Neuronal stem cell (in vitro differentiated cells): ENCODE data around the gene TNFAIP8.

Experiments used
- DNase-seq: peaks from one replicate; pipeline ENCODE4 v3.0.0-alpha.2; 2013; ENCODE audit warnings: low spot score
- H2AFZ ChIP-seq: one replicate; pipeline ENCODE4 v1.6.1; 2013; ENCODE audit warnings: mild to moderate bottlenecking, low read length, inconsistent platforms
- H2AK5ac ChIP-seq: 2 replicates; pipeline ENCODE4 v1.6.1; 2013; ENCODE audit warnings: low read depth, mild to moderate bottlenecking, inconsistent platforms, low read length, moderate library complexity, mixed read lengths
- H2BK120ac ChIP-seq: 2 replicates; pipeline ENCODE4 v1.6.1; 2013; ENCODE audit warnings: low read depth, mild to moderate bottlenecking, inconsistent platforms, low read length, moderate library complexity, mixed read lengths
- H2BK12ac ChIP-seq: one replicate; pipeline ENCODE4 v1.6.1; 2013; ENCODE audit warnings: low read length, inconsistent platforms
- H2BK15ac ChIP-seq: 2 replicates; pipeline ENCODE4 v1.6.1; 2013; ENCODE audit warnings: mild to moderate bottlenecking, low read length, inconsistent platforms, mixed read lengths
- H2BK5ac ChIP-seq: one replicate; pipeline ENCODE4 v1.6.1; 2013; ENCODE audit warnings: inconsistent platforms, mild to moderate bottlenecking, low read length, moderate library complexity
- H3K14ac ChIP-seq: one replicate; pipeline ENCODE4 v1.6.1; 2013; ENCODE audit warnings: low read length, inconsistent platforms
- H3K18ac ChIP-seq: 2 replicates; pipeline ENCODE4 v1.6.1; 2013; ENCODE audit warnings: low read length, inconsistent platforms
- H3K23ac ChIP-seq: 2 replicates; pipeline ENCODE4 v1.6.1; 2013; ENCODE audit warnings: low read depth, mild to moderate bottlenecking, mixed read lengths, low read length, inconsistent platforms; ENCODE audit not compliant: poor library complexity
- H3K27ac ChIP-seq: replicated peaks from 3 replicates; pipeline ENCODE4 v1.5.1; 2013; ENCODE audit warnings: low read length, inconsistent platforms
- H3K27me3 ChIP-seq, 3 experiments: 2 replicates each; pipeline ENCODE4 v1.6.1; 2013; ENCODE audit warnings: low read length in 3 of 3, mild to moderate bottlenecking in 2 of 3, inconsistent platforms in 1 of 3, low read depth in 1 of 3, mixed read lengths in 1 of 3, moderate library complexity in 1 of 3; ENCODE audit not compliant: control insufficient read depth in 3 of 3, insufficient read depth in 3 of 3
- H3K36me3 ChIP-seq, 2 donors: replicated peaks in 1 of 2; 2 replicates each; pipeline ENCODE4 v1.6.1; 2013; ENCODE audit warnings: low read length in 2 of 2; ENCODE audit not compliant: control insufficient read depth in 2 of 2, insufficient read depth in 2 of 2
- H3K4ac ChIP-seq: 2 replicates; pipeline ENCODE4 v1.6.1; 2013; ENCODE audit warnings: inconsistent platforms, mild to moderate bottlenecking, low read length, moderate library complexity
- H3K4me1 ChIP-seq, 2 donors: 1 replicate in 1 of 2; 2 replicates in 1 of 2; pipeline ENCODE4 v1.6.1; 2013; ENCODE audit warnings: low read length in 2 of 2, low read depth in 1 of 2; ENCODE audit not compliant: control insufficient read depth in 2 of 2, insufficient read depth in 1 of 2
- H3K4me2 ChIP-seq: one replicate; pipeline ENCODE4 v1.6.1; 2013; ENCODE audit warnings: mild to moderate bottlenecking, low read length, inconsistent platforms; ENCODE audit not compliant: insufficient read depth, poor library complexity, severe bottlenecking
- H3K4me3 ChIP-seq, 2 donors: 2 replicates each; pipeline ENCODE4 v1.5.1; 2013; ENCODE audit warnings: low read length in 2 of 2, mild to moderate bottlenecking in 2 of 2, inconsistent platforms in 1 of 2, moderate library complexity in 1 of 2
- H3K79me1 ChIP-seq: one replicate; pipeline ENCODE4 v1.6.1; 2013; ENCODE audit warnings: low read depth, mild to moderate bottlenecking, inconsistent platforms, low read length, moderate library complexity
- H3K9ac ChIP-seq: one replicate; pipeline ENCODE4 v1.6.1; 2013; ENCODE audit warnings: mild to moderate bottlenecking, low read depth, low read length, inconsistent platforms; ENCODE audit not compliant: poor library complexity
- H3K9me3 ChIP-seq, 2 donors: replicated peaks in 1 of 2; 2 replicates each; pipeline versions ENCODE3 to v1.6.1; 2013; ENCODE audit warnings: low read length in 2 of 2, mild to moderate bottlenecking in 2 of 2, inconsistent platforms in 1 of 2, low read depth in 1 of 2, mixed read lengths in 1 of 2, moderate library complexity in 1 of 2; ENCODE audit not compliant: control insufficient read depth in 2 of 2, insufficient read depth in 1 of 2
- H4K8ac ChIP-seq: one replicate; pipeline ENCODE4 v1.6.1; 2013; ENCODE audit warnings: low read depth, mild to moderate bottlenecking, inconsistent platforms, low read length, moderate library complexity
- H4K91ac ChIP-seq: one replicate; pipeline ENCODE4 v1.6.1; 2013; ENCODE audit warnings: low read length, low read depth, mild to moderate bottlenecking, inconsistent platforms; ENCODE audit not compliant: poor library complexity
- WGBS, 2 donors: extraction: QIAGEN DNeasy Blood & Tissue Kit; methylation state at CpG; one replicate each; pipeline ENCODE4 v1.1.7; 2013; ENCODE audit warnings: missing lambda C conversion rate in 2 of 2, mixed read lengths in 1 of 2; ENCODE audit not compliant: insufficient read length in 2 of 2, insufficient replicate concordance in 1 of 2; ENCODE audit errors: extremely low coverage in 2 of 2; 5-methylcytosine and 5-hydroxymethylcytosine counted together

Gene TNFAIP8

DNA sequence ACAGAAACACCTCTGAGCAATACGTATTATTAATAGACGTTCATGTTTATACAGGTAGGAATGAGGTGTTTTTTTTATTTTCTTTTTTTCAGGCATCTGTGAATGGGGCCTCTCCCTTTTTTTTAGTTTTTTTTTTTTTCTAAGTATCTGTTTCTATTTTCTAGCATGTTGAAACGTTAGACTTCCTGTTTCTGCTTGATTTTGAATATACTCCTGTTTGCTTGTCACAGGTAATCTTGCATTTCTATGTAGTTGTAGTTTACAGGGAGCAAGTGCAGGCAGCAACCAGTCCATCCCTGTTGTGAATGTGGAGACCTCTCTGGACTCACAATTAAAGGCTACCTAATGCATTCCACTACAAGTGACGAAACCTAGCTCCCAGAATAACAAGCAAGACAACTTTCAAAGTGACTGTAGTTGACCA is 22.8 kb upstream of the TNFAIP8 start:
- Histone ChIP-seq H2AFZ (no peak overlapping the region), H3K79me1 (peaks cover 5% of the 10 kb centered on the region), H3K4ac (no peak overlapping the region), H3K4me2 (no peak overlapping the region), H2BK5ac (no peak overlapping the region), H3K4me1 (peaks cover 3 to 17% of the 10 kb centered on the region in 2 donors), H2BK12ac (no peak overlapping the region), H3K27me3 (no peaks in the 10 kb centered on the region), H3K4me3 (no peak overlapping the region), H2BK15ac (no peak overlapping the region), H2AK5ac (no peak overlapping the region), H3K9ac (no peak overlapping the region), H3K23ac (no peak overlapping the region), H4K91ac (no peak overlapping the region), H3K27ac (no peak overlapping the region), H2BK120ac (no peak overlapping the region), H3K9me3 (no peaks in the 10 kb centered on the region), H3K36me3 (no peaks in the 10 kb centered on the region), H3K14ac (no peak overlapping the region), H4K8ac (no peak overlapping the region), H3K18ac (no peak overlapping the region)
- no peak for DNase-seq
- WGBS, 2 donors = no CpG with 5 or more reads among the region's 4 CpGs

DNA sequence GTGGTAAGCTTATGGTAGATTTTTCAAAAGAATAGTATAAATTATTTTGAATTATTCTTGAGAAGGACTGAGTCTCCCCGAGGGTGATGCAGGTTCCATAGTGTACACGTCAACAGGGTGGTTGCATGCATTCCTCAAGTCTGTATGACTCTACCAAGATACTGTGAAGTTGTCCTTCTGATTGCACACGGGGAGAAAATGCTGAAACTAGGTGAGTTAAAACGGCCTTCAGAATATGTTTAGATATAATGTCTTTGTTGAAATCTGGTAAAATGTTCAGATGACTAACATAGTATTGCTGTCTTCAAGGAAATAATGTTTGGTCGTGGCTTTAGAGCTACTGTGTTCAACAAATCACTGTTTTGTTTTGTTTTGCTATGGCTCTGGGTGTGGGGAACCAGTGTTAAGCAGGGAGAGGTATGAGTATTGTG is 22.4 kb upstream of the TNFAIP8 start:
- Histone ChIP-seq H3K79me1 (peaks cover 5% of the 10 kb centered on the region), H2BK5ac (no peak overlapping the region), H4K91ac (no peak overlapping the region), H3K27ac (no peak overlapping the region), H3K4me2 (no peak overlapping the region), H2BK15ac (no peak overlapping the region), H3K4me3 (no peak overlapping the region), H3K9me3 (no peaks in the 10 kb centered on the region), H4K8ac (no peak overlapping the region), H3K4ac (no peak overlapping the region), H3K4me1 (peaks cover 3 to 14% of the 10 kb centered on the region in 2 donors), H3K23ac (no peak overlapping the region), H2AFZ (no peak overlapping the region), H2BK12ac (no peak overlapping the region), H2BK120ac (no peak overlapping the region), H3K9ac (no peak overlapping the region), H3K36me3 (no peaks in the 10 kb centered on the region), H3K14ac (no peak overlapping the region), H3K27me3 (no peaks in the 10 kb centered on the region), H3K18ac (no peak overlapping the region), H2AK5ac (no peak overlapping the region)
- no peak for DNase-seq
- no CpG with 5 or more reads among the region's 5 CpGs for WGBS, 2 donors

DNA sequence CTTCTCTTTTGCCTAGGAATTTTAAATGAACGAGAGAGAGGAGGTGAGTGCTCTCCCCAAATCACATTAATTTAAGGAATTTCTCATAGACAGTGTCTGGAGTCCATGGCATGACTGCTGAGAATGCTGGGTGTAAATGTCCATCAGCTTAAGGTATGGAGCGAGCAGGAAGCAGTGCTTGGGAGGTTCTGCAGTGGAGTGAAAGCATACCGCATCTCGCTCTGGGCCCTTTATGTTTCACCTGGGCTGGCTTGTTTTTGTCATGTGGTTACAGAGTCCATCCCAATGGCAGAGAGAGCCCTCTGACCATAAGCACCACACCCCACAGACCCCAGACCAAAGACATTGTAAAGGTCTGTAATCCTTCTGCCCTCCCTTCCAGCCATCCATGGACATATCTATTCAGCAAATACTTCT is 20.6 kb upstream of the TNFAIP8 start:
- Histone ChIP-seq H3K18ac (no peak overlapping the region), H3K14ac (no peak overlapping the region), H3K4me2 (no peak overlapping the region), H2AK5ac (no peak overlapping the region), H2BK12ac (no peak overlapping the region), H2BK120ac (no peak overlapping the region), H3K9ac (no peak overlapping the region), H3K27ac (no peak overlapping the region), H3K23ac (no peak overlapping the region), H2BK5ac (no peak overlapping the region), H3K27me3 (no peaks in the 10 kb centered on the region), H3K9me3 (no peaks in the 10 kb centered on the region), H3K36me3 (no peaks in the 10 kb centered on the region), H3K4me1 (peaks cover 0 to 4% of the 10 kb centered on the region in 2 donors), H3K4ac (no peak overlapping the region), H2BK15ac (no peak overlapping the region), H3K4me3 (no peak overlapping the region), H4K91ac (no peak overlapping the region), H4K8ac (no peak overlapping the region), H3K79me1 (peaks cover 5% of the 10 kb centered on the region), H2AFZ (no peak overlapping the region)
- WGBS, 2 donors = no CpG with 5 or more reads among the region's 4 CpGs
- DNase-seq = no peak

DNA sequence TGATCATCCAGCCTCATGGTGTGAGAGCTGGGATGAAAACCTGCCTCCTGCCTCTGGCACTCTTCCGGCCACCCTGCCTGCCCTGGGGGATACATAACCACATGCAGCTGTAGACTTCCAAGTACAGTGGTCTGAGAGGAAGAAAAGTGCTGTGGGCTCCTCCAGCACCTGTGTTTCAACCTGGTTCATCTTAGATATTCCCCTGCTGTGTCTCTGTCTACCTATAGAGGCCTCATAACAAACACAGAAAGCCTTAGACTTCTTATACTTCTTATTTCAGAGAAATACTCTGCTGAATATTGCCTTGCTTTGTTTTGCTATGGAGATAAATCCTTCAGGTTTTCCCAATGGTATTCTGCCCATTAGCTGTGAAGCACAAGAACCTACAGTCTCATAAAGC is 19.6 kb upstream of the TNFAIP8 start:
- Histone ChIP-seq H4K8ac (no peak overlapping the region), H3K4ac (no peak overlapping the region), H3K27ac (no peak overlapping the region), H2BK12ac (no peak overlapping the region), H4K91ac (no peak overlapping the region), H2BK5ac (no peak overlapping the region), H3K14ac (no peak overlapping the region), H2BK120ac (no peak overlapping the region), H3K79me1 (peaks cover 2% of the 10 kb centered on the region), H3K36me3 (no peaks in the 10 kb centered on the region), H3K9me3 (no peaks in the 10 kb centered on the region), H3K4me2 (no peak overlapping the region), H3K4me3 (no peak overlapping the region), H2AFZ (no peak overlapping the region), H2AK5ac (no peak overlapping the region), H3K9ac (no peak overlapping the region), H3K18ac (no peak overlapping the region), H2BK15ac (no peak overlapping the region), H3K27me3 (no peaks in the 10 kb centered on the region), H3K23ac (no peak overlapping the region), H3K4me1 (no peaks in the 10 kb centered on the region)
- no CpG with 5 or more reads among the region's 1 CpG for WGBS, 2 donors
- DNase-seq = no peak
